GM18505 (cell line): Measurements from ENCODE around the gene NRIP3.

Source experiments
- ATAC-seq: cut with Tn5 transposase; IDR thresholded peaks from one replicate; pipeline ENCODE4 v1.9.1; 2021; ENCODE audit not compliant: unreplicated experiment
- POLR2A ChIP-seq: IDR thresholded peaks from 4 replicates; pipeline ENCODE4 v1.6.1; 2011; ENCODE audit warnings: borderline replicate concordance; ENCODE audit not compliant: insufficient read depth, insufficient read length; ENCODE audit errors: extremely low read depth

Gene NRIP3

DNA sequence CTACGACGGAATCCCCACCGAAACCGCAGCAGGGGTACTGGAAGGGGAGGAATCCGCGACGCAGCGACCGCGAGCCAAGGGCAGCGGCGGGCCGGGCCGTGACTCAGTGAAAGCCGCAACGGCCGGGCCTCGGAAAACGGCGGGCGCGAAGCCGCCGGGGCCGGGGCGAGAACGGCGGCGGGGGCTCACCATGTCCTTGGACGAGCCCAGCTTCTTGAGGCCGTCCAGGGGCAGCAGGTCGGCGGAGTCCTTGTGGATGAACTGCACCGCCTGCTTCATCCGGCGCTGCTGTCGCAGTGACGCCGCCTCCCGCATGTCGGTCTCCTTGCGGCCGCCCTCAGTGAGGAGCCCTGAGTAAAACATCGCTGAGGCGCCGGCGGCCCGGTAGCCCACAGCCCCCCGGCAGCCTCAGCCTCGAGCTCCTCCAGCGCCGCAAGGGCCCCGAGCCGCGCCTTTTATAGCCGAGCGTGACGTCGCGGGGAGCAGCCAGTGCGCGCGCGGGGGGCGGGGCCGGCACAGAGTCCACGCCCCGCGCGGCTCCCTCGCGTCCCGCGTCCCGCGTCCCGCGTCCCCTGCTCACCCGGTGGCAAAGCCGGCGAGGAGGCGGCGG is at the start of gene NRIP3:
Gene NRIP3, minus strand, starts transcription at position 429 of the 610 bp plus-strand sequence. Its CDS starts 66 bp downstream, at position 363.
- TF ChIP-seq POLR2A: no peak
- peak; percentile 69 for ATAC-seq

DNA sequence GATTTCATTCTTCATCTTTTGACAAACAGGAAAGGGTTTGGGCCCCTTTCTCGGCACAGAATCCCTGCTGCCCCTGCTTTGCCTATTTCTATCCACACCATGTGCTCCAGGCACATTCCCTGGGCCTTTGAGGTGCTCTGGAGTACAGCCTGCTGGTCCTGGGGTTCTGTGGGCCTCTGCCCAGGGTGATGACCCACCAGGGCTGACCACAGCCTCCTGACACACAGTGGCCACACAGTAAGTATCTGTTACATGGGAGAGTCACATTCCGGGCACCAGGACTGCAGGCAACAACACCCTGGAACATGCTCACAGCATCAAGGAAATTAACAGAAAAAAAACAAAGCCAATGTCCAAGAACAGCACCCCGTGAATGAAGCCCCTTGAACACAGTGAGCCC is 48.5 kb upstream of the NRIP3 start:
- no peak for ATAC-seq
- no peak for TF ChIP-seq POLR2A

DNA sequence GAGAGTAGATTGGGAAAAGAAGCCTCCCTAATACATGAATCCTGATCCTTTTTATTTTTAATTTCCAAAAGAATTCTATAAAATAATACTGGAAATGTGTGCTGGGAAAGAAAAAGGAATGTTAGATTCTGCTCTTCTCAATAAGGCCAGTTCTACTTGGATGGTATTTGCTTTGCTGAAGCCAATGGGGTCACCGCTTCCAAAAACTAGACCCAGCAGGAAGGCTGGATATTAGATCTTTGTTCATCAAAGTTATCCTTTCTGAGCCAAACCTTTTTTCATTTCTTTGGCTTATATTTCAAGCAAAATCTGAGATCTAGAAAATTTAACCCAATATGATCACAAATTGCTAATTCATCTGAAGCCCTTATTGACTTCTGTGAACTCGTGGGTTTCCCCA is 46.2 kb upstream of the NRIP3 start:
- TF ChIP-seq POLR2A: no peak
- no peak for ATAC-seq

DNA sequence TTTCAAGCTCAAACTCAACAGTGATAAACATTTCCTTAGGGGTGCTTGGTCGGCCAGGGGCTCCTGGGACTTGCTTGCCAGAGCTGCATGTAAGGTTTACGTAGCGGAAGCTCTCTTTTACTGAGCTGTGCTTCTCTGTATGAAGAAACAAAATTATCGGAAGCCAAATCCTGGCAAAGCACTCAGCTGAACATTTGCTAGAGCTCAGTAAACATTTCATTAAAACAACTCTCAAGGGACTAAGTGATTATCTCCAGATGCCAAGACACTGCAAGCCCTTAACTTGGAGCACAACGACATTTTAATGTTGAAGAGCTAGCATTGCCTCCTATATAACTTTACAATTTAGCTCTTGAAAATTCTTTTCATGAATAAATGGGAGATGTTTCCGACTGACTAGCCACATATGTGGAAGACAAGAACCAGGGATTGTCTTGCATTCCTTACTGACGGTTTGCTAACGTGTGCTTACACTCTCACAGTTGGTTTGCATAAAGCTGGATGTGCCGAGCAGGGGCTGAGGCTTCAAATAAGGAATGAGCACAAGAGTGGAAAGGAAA is 44.2 kb upstream of the NRIP3 start:
- TF ChIP-seq POLR2A: no peak
- no peak for ATAC-seq

DNA sequence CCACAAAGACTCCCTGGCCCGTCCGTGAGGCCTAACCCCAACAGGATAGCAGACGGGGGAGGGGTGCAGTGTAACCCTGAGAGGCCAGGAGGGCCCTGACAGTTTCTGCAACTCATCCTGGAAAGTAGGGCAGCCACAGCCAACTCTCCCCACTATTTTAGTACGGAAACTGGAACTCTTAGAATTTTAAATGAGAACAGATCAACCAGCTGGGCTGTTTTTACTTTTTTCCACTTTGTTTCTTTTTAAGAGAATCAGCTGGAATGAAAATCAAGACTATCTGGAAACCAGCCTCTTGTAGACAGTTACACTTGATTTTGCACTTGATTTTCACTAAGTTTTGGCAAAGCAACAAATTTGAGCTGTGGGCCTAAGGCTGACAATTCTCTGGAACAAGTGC is 42.7 kb upstream of the NRIP3 start:
- ATAC-seq: no peak
- no peak for TF ChIP-seq POLR2A

DNA sequence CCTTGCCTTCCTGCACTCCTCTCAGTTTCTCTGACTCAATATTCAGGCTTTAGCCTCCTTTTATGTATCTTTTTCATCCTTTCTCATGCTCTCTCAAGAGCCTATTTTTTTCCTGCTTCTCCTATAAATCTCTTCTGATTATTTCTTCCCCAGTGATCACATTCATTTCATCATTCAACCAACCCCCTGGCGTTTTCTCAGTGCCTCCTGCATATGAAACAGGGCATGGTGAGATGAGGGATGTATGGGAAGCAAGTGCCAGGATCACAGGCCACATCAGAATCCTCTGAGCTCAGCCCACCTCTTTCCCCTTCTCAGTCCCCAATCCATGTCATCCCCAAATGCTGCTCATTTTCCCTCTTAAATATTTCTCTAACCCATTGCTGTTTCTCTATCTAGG is 38.7 kb upstream of the NRIP3 start:
- no peak for ATAC-seq
- TF ChIP-seq POLR2A: no peak

DNA sequence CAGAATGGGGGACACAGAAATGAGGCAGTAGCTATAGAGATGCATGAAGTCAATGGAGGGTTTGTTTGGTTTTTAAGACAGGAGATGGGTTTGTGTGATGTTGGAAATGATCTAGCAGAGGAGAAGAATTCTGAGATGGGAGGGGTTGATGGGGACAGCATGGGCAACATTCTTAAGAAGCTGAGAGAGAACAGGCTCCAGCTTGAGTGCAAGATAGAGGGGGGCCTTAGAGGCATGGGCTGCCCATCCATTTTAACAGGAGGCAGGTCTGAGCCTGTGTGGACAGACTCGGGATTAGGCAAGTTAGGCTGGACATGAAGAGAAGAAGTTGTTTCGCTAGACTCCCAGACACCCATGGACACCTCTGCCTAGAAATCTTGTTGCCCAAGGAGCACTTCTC is 37.9 kb upstream of the NRIP3 start:
- ATAC-seq: no peak
- no peak for TF ChIP-seq POLR2A

DNA sequence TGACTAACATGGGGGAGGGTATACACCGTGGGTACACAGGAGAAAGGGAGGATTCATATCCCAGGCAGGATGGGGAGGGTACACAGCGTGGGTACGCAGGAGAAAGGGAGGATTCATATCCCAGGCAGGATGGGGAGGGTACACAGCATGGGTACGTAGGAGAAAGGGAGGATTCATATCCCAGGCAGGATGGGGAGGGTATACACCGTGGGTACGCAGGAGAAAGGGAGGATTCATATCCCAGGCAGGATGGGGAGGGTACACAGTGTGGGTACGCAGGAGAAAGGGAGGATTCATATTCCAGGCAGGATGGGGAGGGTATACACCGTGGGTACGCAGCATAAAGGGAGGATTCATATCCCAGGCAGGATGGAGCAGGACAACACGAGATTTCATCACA is 36.6 kb upstream of the NRIP3 start:
- no peak for ATAC-seq
- TF ChIP-seq POLR2A: no peak

DNA sequence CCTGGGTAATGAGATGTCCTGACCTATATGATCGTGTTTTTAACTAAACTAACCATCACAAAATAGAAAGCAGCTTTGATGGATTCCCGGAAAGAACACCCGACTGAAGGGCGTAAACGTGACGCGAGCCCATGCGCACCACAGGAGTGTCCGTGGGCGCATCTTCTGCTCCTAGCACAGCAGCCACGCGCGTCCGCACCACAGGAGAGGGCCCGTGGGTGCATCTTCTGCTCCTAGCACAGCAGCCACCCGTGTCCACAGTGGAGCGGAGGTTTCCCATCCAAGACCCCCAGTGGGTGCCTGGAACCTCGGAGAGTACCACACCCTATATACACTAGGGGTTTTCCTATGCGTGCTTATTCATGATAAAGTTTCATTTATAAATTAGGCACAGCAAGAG is 36.1 kb upstream of the NRIP3 start:
- no peak for ATAC-seq
- no peak for TF ChIP-seq POLR2A

DNA sequence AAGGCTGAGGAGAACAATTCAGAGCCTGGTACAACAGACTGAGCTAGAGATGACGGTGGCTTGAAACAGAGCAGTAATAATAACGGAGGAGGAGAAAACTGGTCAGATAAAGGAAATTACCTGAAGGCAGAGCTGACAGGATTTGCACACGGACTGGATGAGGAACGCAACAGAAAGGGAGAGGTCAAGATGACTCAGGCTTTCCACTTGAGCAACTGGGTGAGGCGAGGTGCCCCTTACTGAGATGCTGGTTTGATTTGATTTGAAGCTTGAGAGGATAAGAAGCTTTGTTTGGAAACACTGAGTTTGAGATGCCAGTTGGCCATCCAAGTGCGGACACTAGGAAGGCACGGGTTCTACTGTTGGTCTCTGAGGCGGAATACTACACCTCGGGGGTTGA is 35.4 kb upstream of the NRIP3 start:
- no peak for TF ChIP-seq POLR2A
- ATAC-seq: no peak

DNA sequence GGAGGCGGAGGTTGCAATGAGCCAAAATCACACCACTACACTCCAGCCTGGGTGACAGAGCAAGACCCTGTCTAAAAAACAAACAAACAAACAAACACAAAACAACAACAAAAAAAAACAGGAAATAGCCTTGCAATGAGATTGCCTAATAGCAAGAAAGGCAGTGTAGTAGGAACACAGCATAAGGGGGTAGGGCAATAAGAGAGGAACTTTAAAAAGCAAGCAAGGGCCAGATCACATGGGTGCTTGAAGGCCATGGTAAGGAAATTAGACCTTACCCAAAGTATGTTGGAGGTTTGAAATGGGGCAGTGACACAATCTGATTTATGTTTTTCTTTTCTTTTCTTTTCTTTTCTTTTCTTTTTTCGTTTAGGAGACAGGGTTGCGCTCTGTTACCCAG is 34.7 kb upstream of the NRIP3 start:
- no peak for ATAC-seq
- no peak for TF ChIP-seq POLR2A

DNA sequence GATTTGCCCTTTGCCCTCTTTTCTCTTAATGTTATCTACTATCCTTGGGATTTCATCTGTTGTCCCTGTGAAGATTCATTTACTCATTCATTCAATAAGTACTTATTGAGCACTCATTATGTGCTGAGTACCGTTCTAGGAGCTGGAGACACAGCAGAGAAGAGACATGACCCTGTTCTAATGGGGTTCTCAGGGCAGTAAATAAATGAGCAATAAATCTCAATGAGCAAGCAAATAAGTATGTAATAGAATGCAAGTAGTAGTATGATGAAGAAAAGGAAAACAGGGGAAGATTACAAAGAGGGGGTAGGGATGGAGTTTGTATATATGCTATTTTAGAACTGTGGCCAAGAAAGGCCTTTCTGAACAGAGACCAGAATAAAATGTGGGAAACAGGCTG is 34.2 kb upstream of the NRIP3 start:
- ATAC-seq: no peak
- no peak for TF ChIP-seq POLR2A

DNA sequence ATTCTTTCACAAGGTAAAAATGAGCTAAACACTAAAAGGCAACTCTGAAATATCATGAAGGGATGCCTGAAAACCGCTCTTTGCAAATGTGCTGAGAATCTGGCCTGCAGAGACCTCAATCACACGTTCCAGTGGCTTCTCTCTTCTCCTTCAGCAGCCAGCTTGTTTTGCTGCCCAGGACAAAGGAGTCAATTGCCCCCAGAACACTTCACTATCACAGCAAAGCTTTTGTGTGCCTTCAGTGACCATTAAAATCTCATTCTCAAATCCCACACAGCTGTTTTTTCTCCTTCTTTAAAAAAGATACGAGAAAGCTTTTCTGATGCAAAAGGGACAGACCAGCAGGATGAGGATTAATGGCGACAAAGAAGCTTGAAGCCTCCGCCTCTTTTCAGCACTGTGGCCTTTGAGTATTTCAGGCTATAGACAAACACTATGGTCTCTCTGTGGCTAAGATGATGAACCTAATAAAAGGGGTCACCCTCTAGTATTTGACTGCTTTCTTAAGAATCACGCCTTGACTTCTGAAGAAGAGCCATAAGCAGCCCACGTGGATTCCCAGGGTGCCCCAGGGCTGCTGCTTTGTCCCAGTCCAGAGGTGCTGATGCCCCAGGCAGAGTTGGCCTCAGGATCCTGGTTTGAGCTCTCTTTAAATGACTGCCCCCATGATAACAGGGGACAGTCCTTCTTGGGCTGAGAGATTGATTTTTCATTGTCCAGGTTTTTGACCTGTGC is 33.4 kb upstream of the NRIP3 start:
- ATAC-seq: no peak
- no peak for TF ChIP-seq POLR2A

DNA sequence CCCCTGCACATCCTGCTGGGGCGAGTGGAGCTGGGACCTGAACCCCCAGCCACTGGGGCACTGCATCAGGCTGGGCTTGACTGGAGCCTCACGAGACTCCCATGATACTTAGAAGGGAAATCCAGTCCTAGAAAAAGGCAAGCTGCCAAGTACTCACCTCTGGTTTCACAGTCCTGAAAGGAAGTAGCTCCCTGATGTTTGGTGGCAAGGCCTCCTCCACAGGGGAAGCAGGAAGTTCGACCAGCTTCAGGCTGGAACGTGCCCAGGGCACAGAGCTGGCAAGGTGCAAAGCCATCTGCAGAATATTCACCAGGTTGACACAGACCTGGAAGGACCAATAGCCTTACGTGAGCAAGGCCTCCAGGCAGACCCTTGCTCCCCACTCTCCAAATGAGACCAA is 26.8 kb upstream of the NRIP3 start:
- ATAC-seq: no peak
- no peak for TF ChIP-seq POLR2A
